DOHH2 (cell line): ENCODE results near the gene NUMBL.

Experiments used
- H3F3A ChIP-seq: fragments of 200-600 bp; sonication (generic), shearing (Covaris generic); 2 replicates; pipeline ENCODE4 v1.6.0; 2016; ENCODE audit warnings: antibody characterized with exemption, mild to moderate bottlenecking; ENCODE audit not compliant: control insufficient read depth, insufficient read depth
- H3K27ac ChIP-seq: fragments of 200-600 bp; sonication (generic); 2 replicates; pipeline ENCODE4 v1.5.1; 2014; ENCODE audit warnings: low read depth, mild to moderate bottlenecking, low read length, moderate library complexity
- H3K27me3 ChIP-seq: fragments of 200-600 bp; sonication (generic); 2 replicates; pipeline ENCODE4 v1.6.1; 2014; ENCODE audit warnings: mild to moderate bottlenecking, low read length, mixed read lengths; ENCODE audit not compliant: control insufficient read depth
- H3K36me3 ChIP-seq: fragments of 200-600 bp; sonication (generic); 2 replicates; pipeline ENCODE4 v1.6.1; 2014; ENCODE audit warnings: mild to moderate bottlenecking, low read length, moderate library complexity, mixed read lengths; ENCODE audit not compliant: control insufficient read depth
- H3K4me1 ChIP-seq: fragments of 200-600 bp; sonication (generic); 2 replicates; pipeline ENCODE4 v1.6.1; 2014; ENCODE audit warnings: mild to moderate bottlenecking, low read length, mixed read lengths; ENCODE audit not compliant: control insufficient read depth
- H3K4me2 ChIP-seq: fragments of 200-600 bp; sonication (generic); 2 replicates; pipeline ENCODE4 v1.6.0; 2014; ENCODE audit warnings: mild to moderate bottlenecking, low read length, moderate library complexity
- H3K4me3 ChIP-seq: fragments of 200-600 bp; sonication (generic); 2 replicates; pipeline ENCODE4 v1.5.1; 2014; ENCODE audit warnings: mild to moderate bottlenecking, low read length, mixed read lengths
- H3K79me2 ChIP-seq: fragments of 200-600 bp; sonication (generic); 2 replicates; pipeline ENCODE4 v1.6.1; 2014; ENCODE audit warnings: mild to moderate bottlenecking, low read length, mixed read lengths; ENCODE audit not compliant: control insufficient read depth
- H3K9me2 ChIP-seq: fragments of 200-600 bp; sonication (generic); replicated peaks from 2 replicates; pipeline ENCODE4 v1.6.1; 2014; ENCODE audit warnings: mild to moderate bottlenecking, low read length, mixed read lengths; ENCODE audit not compliant: control insufficient read depth
- H3K9me3 ChIP-seq: fragments of 200-600 bp; sonication (generic); 2 replicates; pipeline ENCODE4 v1.6.1; 2014; ENCODE audit warnings: antibody characterized with exemption, low read length, mixed read lengths; ENCODE audit not compliant: control insufficient read depth, insufficient read depth
- H4K20me1 ChIP-seq: fragments of 200-600 bp; sonication (generic); 2 replicates; pipeline ENCODE4 v1.6.0; 2014; ENCODE audit warnings: low read depth, mild to moderate bottlenecking, antibody characterized with exemption, low read length, moderate library complexity; ENCODE audit not compliant: control insufficient read depth, insufficient read depth
- EZH2phosphoT487 ChIP-seq: fragments of 200-600 bp; sonication (generic); IDR thresholded peaks from 2 replicates; pipeline ENCODE4 v1.6.1; 2017; ENCODE audit warnings: borderline replicate concordance, mild to moderate bottlenecking, antibody characterized with exemption, low read length, moderate library complexity, mixed read lengths
- TF ChIP-seq, protein P1 (sequence below): fragments of 200-600 bp; sonication (generic); IDR thresholded peaks from one replicate; pipeline ENCODE4 v1.5.1; 2014; ENCODE audit warnings: antibody characterized with exemption, mild to moderate bottlenecking, low read depth, low read length; ENCODE audit not compliant: poor library complexity, severe bottlenecking

Gene NUMBL

DNA sequence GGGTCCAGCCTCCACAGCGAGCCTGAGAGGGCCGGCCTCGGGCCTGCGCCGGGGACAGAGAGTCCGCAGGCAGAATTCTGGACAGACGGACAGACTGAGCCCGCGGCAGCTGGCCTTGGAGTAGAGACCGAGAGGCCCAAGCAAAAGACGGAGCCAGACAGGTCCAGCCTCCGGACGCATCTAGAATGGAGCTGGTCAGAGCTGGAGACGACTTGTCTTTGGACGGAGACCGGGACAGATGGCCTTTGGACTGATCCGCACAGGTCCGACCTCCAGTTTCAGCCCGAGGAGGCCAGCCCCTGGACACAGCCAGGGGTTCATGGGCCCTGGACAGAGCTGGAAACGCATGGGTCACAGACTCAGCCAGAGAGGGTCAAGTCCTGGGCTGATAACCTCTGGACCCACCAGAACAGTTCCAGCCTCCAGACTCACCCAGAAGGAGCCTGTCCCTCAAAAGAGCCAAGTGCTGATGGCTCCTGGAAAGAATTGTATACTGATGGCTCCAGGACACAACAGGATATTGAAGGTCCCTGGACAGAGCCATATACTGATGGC lies 27.0 kb upstream of the NUMBL start:
- H3K27ac ChIP-seq = no peak overlapping the region
- H3K4me2 ChIP-seq = peak overlapping the region; percentile 97
- H3F3A ChIP-seq = no peaks in the 10 kb centered on the region; the same call in 1 of the 2 replicates
- peaks cover 37% of the 10 kb centered on the region for H3K79me2 ChIP-seq
- H4K20me1 ChIP-seq = no peaks in the 10 kb centered on the region
- TF ChIP-seq, protein P1, sequence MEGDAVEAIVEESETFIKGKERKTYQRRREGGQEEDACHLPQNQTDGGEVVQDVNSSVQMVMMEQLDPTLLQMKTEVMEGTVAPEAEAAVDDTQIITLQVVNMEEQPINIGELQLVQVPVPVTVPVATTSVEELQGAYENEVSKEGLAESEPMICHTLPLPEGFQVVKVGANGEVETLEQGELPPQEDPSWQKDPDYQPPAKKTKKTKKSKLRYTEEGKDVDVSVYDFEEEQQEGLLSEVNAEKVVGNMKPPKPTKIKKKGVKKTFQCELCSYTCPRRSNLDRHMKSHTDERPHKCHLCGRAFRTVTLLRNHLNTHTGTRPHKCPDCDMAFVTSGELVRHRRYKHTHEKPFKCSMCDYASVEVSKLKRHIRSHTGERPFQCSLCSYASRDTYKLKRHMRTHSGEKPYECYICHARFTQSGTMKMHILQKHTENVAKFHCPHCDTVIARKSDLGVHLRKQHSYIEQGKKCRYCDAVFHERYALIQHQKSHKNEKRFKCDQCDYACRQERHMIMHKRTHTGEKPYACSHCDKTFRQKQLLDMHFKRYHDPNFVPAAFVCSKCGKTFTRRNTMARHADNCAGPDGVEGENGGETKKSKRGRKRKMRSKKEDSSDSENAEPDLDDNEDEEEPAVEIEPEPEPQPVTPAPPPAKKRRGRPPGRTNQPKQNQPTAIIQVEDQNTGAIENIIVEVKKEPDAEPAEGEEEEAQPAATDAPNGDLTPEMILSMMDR = no peak
- no peak for TF ChIP-seq EZH2phosphoT487
- H3K9me3 ChIP-seq = no peaks in the 10 kb centered on the region
- no peaks in the 10 kb centered on the region for H3K9me2 ChIP-seq
- H3K36me3 ChIP-seq = peaks cover 4% of the 10 kb centered on the region
- peak overlapping the region; percentile 78 for H3K4me3 ChIP-seq
- H3K27me3 ChIP-seq = no peaks in the 10 kb centered on the region
- peaks cover 42% of the 10 kb centered on the region for H3K4me1 ChIP-seq

DNA sequence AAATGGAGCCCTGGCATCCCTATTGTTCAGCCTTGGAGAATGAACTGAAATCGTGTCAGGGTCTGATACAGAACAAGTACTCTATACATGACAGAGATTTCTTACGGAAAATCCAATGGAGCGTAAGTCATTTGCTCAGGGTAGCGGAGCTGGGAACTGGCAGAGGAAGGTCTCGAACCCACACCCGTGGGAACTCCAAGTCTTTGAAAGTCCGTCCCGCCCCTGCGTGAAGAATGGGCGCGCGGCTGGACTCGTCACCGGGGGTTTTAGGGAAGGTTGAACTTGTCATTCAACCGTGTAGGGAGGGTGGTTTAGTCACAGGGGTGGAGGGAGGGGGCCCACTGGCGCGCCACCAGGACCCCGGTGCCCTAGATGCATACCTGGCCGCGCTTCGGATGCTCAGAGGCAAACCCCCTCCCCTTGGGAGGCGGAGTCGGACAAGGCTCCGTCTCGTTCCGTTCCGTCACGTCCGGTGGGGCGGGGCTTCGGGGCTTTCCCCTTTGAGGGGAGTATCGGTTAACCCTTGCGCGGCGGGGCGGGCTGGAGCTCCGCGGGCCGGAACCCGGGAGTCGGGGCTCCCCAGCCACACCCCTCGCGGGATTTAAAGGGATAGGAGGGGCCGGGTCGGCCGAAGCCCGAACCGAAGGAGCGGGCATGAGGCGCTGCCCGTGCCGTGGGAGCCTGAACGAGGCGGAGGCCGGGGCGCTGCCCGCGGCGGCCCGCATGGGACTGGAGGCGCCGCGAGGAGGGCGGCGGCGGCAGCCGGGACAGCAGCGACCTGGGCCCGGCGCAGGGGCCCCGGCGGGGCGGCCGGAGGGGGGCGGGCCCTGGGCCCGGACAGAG lies 26.3 kb upstream of the NUMBL start, which contains the start of the genes COQ8B and ITPKC:
Gene COQ8B, minus strand, starts transcription at position 405 of the 843 bp plus-strand sequence. CDS start 2,254 bp downstream, outside the sequence.
Gene ITPKC, plus strand, starts transcription at position 631 of the 843 bp plus-strand sequence. Its CDS starts 24 bp downstream, at position 655.
- Histone ChIP-seq H4K20me1 (no peaks in the 10 kb centered on the region), H3K27ac (peak within 1 kb of the TSS; percentile 57), H3K27me3 (no peaks in the 10 kb centered on the region), H3K4me2 (peak within 1 kb of the TSS; percentile 97), H3K9me2 (no peaks in the 10 kb centered on the region), H3F3A (no peaks in the 10 kb centered on the region; the same call in 1 of the 2 replicates), H3K36me3 (peaks cover 4% of the 10 kb centered on the region), H3K4me3 (peak within 1 kb of the TSS; percentile 78), H3K79me2 (peaks cover 37% of the 10 kb centered on the region), H3K4me1 (peaks cover 42% of the 10 kb centered on the region), H3K9me3 (no peaks in the 10 kb centered on the region)
- TF ChIP-seq EZH2phosphoT487 = no peak
- TF ChIP-seq, protein P1 = peak; percentile 12

DNA sequence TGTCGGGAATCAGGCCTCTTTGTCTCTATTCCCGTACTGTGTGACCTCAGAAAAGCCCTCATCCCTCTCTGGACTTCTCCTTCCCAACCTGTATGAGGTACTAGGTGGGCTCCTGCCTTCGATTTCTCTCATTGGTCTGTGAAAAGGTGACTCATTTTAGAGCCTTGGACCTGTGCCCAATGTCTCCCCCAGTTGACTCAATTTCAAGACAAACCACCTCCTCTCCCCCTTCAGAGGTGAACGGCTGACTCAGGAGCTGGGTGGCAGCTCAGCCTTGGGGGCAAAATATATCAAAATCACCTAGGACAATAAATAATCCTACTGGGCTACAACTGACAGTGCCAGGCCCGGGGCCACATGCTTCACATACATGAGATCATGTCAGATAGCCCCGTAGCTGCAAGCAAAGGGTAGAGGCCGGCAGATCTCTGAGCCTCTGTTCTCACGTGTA lies 25.6 kb upstream of the NUMBL start:
- TF ChIP-seq, protein P1 = no peak
- TF ChIP-seq EZH2phosphoT487 = no peak
- Histone ChIP-seq H3F3A (no peaks in the 10 kb centered on the region; the same call in 1 of the 2 replicates), H3K36me3 (peaks cover 4% of the 10 kb centered on the region), H3K4me1 (peaks cover 42% of the 10 kb centered on the region), H3K4me3 (peak overlapping the region; percentile 78), H3K9me3 (no peaks in the 10 kb centered on the region), H3K27me3 (no peaks in the 10 kb centered on the region), H3K9me2 (no peaks in the 10 kb centered on the region), H4K20me1 (no peaks in the 10 kb centered on the region), H3K27ac (peak overlapping the region; percentile 57), H3K4me2 (peak overlapping the region; percentile 97), H3K79me2 (peaks cover 37% of the 10 kb centered on the region)
